NCI-H345 (cell line): ENCODE results near the gene CDYL.

ENCODE experiments used
- DNase-seq: peaks from one replicate; lab custom pipeline; 2025; lab: John Stamatoyannopoulos, UW

The CDYL gene

DNA sequence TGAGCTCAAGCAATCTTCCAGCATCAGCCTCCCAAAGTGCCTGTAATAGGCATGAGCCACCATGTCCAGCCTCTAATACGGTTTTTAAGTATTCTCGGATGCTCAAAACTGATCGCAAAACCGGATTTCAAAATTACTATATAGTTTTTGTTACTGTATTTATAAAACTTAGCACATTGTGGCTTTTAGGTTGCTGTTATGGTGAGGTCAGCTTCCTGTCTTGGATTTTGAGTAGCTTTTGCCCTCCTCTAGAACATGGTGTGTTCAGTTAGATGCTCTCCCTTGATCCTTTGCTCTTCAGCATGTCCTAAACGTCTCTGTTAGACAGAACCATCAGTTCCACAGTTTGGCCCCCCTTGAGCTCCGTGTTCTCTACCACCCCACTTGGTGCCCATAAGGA lies 131.4 kb downstream of the CDYL start:
- DNase-seq, result no peak

DNA sequence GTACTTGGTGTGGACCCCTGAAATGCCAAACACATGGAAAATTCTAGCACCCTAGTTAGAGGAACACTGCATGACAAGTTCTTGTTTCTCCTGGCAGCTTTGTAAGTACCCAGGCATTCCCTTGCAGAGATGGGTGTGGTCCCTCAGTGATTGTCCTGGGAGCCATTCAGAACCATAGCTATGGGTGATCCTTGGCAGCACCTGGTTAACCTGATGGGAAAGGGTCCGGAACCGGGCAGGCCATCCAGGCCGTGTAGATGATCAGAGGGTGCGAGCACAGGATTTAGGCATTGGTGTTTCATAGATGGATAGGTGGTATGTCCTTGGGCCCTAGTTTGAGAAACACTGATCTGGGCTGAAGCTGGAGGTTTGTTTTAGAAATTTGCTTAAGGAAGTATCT lies 131.9 kb downstream of the CDYL start:
- no peak for DNase-seq

DNA sequence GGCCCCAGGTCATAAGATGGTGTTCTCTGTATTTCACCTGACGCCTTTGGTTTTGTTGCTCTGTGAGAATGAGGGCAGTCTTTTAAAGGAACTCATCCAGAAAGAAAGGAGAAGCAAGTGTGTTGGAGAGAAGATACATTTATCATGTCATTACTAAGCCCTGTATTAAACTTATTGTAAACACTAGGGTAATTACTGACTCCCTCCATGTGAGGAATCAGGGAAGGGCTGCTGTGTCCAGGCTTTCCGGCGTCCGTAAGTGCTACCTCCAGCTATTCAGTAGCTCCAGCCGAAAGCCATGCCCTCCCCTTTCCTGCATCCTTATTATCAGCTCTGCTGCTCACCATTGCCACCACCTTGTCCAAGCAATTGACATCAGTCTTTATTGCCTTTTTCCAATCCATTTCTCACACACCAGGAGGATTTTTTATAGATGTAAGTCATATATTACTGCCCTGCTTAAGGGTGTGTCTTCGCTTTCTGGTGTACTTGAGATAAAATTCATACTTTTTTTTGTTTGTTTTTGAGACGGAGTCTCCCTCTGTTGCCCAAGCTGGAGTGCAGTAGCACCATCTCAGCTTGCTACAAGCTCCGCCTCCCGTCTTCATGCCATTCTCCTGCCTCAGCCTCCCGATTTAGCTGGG lies 133.0 kb downstream of the CDYL start:
- DNase-seq, result no peak

DNA sequence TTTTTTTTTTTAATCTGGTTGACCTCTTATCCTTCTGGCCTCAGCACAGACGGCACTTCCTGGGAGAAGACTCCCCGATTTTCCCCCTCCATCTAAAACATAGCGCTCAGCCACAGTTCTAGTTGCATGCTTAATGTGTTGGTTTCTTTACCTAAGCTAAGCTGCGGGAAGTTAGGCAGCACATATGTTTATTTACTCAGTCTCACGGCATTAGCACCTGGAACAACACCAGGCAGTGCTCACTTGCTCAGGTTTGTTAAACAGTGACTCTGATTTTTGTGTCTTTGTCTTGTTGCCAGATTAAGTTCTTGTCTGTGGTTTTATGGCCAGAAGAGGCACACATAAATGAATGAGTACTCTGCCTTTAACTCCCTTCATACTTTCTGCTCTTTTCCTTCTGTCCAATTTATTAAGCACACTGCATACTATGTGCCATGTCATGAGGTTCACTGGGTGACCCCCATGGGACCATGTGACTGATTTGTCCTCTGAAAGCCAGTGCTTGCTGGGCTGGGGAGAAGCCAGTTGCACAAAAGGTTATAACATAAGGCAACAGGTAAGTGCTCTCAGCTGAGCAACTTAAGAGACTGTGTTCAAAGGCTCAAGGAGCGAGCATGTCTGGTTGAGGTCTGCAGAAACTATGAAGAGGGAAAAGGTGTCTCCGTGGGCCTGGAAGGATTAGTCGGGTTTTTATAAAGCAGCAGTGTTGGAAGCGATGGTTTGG lies 134.0 kb downstream of the CDYL start:
- DNase-seq, result peak; percentile 32

DNA sequence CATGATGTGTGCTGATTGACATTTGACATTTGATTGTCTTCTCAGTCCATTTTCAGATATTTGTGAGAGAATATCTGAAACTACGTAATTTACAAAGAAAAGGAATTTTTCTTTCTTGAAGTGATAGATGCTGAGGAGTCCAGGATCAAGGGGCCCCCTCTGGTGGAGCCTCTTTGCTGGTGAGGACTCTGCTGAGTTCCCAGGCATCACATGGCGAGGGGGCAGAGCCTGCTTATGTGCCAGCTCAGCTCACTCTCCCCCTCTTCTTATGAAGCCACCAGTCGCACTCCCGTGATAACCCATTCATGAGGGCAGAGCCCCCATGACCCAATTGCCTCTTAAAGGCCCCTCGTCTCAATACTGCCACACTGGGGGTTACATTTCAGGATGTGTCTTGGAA lies 136.4 kb downstream of the CDYL start:
- DNase-seq, result no peak

DNA sequence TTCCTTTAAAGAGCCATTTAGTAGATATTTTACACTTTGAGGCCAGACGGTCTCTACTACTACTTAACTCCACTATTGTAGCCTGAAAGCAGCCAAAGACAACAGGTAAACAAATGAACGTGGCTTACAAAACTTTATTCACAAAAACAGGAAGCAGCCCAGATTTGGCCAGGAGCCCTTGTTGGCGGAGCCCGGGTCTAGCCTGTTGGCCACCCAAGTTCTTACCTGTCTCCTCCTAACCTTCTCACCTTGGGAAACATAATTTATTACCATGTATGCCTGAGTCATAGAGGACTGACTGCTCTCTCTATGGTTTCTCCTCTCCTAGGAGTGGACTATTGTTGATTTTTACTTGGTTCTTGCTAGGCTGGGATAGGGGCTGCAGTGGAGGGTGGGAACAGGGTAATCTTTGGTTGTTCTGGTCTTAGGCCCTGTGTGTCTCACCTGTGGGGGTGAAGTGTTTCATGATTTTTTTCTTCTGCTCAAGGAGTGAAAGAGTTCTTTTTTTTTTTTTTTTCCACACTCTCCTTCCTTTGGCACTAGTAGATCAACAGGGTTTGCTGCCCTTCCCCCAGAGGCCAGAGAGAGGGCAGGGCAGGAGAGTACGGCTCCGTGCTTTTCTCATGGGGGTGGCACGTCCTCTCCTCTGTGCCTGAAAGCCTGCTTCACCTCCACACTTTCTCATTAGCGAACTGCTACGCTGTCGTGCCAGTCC lies 137.7 kb downstream of the CDYL start:
- no peak for DNase-seq

DNA sequence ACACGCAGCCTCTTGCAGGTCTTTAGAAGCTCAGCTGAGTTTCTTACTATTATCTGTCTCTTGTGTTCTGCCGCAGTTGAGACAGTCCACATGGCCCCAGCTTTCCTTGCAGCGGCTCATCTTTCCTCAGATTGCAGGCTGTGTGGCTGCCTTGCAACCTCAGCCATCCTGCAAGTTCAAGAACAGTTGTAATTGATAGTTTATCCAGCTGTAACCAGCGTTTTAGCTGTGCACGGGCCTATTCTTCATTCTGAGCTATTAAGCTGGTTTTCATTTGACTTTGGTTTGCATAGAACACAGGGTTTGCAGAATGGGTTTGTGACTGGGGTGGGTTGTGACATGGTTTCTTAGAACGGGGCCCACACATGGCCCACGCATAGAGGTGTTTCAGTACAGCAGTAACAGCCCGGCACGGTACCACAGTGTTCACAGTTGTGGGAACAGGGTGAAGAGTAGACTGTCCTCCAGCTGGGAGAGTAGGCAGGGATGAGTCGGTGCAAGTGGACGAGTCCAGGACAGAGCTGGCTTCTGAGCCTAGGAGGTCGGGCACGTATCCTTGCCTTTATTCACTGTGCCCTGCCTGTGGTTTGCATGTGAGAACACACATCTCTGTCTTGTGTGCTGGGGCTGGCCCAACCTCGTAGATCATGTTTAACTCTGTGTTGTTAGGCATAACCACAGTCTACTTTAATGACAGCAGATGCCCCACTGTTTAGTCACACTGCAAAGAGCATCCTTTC lies 138.4 kb downstream of the CDYL start:
- DNase-seq, result no peak

DNA sequence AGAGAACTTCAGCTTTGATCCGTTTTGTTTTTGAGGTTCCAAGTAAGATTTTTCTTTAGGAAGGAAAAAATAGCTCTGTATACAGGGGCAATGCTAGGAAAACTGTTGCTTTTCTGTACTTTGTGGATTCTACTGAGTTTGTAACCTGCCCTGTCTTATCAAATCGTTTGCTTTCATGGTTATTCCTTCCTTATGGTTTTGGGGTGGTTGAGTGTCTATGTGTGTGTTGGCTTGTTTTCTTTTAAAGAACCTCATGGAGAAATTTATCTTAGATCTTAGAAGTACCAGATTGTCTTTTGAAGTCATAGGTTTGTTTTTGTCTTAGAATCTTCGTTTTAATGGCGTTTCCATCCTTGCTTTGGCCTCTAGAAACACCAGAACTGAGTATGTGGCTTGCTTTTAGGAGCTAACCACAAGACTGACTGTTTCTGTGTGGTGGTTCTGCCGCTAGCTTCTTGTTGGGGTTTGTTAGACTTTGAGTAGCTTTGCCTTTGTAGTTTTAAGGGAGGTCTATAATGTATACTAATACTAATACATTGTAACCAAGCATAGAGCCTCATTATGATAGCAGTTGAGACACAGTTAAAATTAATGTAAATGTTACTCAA lies 140.9 kb downstream of the CDYL start:
- DNase-seq, result no peak

DNA sequence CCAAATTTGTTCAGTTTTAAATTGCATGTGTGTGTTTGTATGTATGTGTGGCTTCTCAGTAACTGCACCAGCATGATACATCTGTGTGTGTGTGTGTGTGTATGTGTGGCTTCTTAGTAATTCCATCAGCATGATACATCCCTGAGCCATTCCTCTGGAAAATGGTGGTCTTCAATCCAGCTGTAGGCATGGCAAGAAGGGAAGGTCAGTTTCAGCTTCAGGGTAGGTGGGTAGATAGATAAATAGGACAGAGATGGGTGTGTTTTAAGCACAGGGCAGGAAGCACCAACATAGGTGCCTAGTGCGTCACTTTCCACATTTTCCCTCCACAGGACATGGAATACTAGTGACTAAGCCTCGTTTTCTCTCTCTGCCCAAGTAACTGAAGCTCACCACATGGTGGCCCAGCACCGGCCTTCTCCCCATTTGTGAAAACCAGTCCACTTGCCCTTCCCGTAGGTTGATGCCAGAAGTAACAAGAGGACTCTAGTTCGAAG lies 144.8 kb downstream of the CDYL start:
- DNase-seq, result no peak

DNA sequence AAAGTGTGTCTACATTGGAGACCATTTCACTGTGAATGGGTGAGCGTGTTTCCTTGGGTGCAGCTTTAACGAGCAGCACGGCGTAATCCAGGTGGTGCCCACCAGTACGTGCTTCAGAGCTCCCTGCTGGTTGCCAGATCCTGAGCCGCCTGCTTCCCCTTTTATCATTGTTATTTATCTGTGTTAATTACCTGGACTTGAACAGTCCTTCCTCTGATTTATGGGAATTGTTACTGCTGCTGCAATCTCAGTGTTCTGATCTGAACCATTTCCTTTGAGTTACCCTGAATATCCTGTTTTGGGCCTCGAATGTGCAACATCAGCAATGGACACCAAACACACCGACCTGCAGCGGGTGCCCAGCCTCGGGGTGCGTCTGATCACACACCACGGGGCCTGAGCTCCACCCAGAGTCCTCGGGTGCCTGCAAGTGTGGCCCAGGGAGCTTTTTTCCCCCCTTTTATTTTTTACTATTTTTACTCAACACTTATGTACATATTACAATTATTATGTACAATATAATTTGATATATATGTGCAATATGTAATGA lies 146.4 kb downstream of the CDYL start:
- no peak for DNase-seq

DNA sequence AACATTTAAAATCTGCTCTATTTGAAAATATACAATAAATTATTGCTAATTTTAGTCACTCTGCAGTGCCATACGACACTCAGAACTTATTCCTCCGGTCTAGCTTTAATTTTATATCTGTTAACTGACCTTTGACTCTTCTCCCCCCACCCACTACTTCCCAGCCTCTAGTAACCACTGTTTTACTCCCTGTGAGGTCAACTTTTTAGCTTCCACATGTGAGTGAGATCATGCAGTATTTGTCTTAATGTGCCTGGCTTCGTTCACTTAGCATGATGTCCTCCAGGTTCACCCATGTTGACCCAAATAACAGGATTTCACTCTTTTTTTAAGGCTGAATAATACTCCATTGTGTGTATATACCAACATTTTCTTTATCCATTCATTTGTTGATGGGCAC lies 146.9 kb downstream of the CDYL start:
- no peak for DNase-seq

DNA sequence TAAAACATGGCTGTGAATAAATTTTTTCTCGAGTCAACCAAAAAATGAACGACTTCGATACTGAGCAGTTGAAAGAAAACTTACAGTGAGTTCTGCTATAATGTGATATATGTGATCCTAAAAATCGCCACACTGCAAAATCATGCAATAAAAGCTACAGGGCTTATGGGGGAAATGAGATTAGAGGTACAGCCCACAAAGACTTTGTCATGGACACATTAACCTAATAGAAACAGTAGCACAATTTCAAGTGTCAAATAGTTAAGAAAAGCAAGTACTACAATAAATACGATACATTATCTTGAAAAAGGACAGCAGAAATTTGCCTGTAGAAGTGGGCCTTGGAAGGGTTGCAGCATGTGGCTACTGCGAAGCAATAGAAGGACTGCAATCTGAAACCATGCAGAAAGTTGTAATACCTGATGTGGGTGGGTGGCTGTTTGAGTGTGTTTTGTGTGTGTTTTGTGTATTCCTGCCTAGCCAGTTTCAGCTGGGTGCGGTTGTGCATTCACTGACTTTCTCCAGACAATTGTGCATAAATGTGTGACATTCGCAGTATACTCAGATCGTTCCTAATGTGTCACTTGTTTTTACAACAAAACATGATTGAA lies 148.6 kb downstream of the CDYL start:
- DNase-seq, result no peak

DNA sequence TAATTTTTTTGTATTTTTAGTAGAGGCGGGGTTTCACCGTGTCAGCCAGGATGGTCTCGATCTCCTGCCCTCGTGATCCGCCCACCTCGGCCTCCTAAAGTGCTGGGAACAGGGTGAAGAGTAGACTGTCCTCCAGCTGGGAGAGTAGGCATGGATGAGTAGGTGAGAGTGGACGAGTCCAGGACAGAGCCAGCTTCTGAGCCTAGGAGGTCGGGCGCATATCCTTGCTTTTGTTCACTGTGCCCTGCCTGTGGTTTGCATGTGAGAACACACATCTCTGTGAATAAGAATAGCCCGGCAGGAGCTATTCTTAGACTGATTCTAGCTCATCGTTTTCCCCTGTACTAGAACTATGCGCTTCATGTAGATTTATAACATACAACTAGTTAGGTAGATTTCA lies 149.4 kb downstream of the CDYL start:
- DNase-seq, result no peak

DNA sequence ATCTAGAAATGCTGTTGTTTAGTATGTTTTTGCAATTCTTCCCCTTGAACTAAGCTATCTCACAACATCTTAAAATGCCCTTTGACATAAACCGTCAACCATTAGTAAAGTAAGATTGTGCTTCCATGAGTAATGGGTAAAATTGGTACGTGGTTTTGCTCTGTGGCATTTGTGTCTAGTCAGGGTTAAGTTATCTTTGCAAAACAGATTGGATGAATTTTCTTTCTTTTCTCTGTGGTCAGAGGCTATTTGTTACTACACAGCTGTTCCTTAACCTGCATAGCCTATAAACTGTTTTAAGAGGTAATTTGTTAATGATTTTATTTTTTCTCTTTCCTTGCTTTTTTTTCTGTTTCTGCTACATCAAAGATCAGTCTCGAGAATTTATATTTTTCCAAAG lies 152.2 kb downstream of the CDYL start:
- no peak for DNase-seq

DNA sequence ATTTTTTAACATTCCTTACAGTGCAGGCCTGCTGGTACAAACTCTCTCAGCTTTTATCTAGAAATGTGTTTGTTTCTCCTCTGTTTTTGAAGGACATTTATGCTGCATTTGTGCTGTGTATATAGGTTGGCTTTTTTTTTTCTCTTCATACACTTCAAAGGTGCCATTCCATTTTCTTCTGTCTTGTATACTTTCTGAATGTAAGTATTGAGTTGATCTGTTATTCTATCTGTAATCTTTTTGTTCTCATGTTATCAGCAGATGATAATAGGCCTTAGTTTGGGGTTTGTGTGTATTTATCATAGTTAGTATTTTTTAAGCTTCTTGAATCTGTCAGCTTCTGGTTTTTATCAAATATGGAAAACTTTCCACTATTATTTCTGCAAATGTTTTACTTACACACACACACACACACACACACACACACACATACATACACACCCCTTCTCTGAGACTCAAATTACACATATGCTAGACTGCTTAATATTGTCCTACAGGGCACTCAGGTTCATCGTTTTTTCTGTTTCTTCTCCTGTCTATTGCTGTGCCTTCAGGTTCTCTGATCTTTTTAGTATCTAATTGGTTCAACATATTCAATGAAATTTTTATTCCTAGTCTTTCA lies 153.0 kb downstream of the CDYL start:
- no peak for DNase-seq

DNA sequence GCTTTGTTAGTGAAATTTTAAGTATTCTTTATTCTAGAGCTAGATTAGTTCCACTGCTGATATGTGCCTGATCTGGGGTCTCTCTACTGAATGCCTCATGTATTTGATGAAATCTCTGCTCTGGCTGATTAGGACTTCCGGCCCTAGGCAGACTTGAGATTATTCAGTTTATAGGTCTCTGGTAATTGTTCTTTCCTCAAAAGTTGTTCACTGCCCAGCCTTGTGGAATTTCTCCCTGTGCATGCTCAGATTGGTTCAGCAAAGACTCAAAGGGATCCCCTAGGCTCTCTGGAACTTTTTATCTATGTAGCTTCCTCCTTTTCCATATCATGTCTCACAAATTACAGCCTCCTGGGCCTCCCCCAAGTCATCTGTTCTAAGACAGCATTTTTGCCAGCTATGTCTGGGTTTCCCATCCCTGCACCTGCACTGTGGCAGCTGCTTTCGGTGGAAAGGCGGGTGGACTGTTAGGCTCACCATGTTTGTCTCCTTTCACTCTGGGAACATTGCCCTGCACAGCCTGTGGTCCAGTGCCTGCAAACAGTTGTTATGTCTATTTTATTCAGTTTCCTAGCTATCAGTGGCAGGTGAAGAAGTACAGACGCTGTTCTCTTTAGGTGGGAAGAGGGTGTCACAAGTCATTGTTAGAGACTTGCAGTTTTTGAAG lies 154.0 kb downstream of the CDYL start:
- peak; percentile 38 for DNase-seq

DNA sequence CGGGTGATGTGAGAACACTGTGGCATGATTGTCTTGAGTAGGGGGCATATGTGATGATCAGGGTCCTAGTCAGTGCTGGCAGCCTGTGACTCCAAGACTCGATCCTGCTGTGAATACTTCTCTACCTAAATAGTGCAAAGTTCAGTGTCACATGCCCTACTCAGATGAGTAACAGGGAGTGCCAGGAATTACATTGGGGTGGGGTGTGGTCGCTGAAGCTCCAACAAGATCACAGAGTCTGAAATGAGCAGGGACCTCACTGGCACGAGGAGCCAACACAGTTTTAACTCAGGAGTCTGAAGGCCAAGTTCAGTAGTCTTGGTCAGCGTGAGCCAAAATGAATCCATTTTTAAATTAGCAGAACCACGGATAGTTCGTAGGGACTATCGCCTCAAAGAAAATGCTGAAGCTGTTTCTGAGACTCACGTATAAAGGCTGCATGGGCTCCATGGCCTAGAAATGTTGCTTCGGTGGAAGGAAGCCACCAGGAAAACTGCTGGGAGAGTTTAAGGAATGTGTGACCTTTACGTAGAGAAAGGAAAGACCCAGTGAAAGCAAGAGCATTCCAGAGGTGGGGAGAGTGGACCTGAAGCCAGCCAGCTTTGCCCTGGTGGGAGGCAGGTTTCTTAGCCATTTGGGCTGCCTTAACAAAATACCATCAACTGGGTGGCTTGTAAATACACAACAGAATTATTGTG lies 155.5 kb downstream of the CDYL start:
- DNase-seq, result no peak

DNA sequence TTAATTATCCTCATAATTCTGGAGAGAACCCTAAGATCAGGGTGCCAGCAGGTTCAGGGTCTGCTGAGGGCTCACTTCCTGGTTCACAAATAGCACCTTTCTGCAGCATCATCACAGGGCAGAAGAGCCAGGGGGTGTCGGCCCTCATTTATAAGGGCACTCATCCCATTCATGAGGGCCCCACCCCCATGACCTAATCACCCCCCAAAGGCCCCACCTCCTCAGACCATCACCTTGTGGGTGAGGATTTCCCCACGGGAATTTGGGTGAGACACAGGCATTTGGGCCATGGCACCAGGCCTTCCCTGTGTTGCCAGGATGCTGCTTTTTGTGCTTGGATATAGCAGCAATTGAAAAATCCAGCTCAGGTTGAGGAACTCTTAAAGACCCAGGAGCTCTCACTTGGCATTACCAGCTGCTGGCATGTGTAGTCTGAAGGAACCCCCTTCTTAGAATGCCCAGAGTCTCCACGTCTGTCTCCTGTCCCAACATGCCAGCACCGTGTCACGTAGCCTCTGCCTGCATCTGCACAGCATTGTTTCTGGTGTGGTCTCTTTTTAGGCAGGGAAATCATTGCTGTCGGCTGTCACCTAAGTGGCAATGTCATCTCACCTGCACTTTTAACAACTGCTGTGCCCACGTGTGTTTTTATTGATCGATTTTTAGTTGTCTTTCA lies 156.2 kb downstream of the CDYL start:
- no peak for DNase-seq

DNA sequence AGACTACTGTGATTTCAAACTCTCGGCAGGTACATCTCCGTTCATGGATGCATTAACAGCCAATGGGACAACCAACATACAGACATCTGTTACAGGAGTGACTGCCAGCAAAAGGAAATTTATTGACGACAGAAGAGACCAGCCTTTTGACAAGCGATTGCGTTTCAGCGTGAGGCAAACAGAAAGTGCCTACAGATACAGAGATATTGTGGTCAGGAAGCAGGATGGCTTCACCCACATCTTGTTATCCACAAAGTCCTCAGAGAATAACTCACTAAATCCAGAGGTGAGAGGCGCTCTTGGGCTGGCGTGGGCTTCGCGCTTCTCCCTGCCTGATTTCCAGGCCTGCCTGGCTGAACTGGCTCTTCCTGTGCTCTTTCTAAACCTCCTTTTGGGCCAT lies 159.3 kb downstream of the CDYL start:
- DNase-seq, result no peak
